HepG2 (cell line): ENCODE results near the gene U2AF1L4. TPM values are rescaled to one million over a fixed set of nuclear protein-coding genes. Genes with fewer than 3 reads are reported as not detected.

Source experiments
- ARHGAP35 ChIP-seq: sonication (generic); formaldehyde crosslinking; IDR thresholded peaks from 2 replicates; pipeline ENCODE4 v1.9.0; 2022; ENCODE audit warnings: mild to moderate bottlenecking, inconsistent platforms, moderate library complexity, missing genetic modification reagents, borderline replicate concordance
- ATF1 ChIP-seq: IDR thresholded peaks from 2 replicates; pipeline ENCODE4 v1.6.1; 2016; ENCODE audit warnings: mild to moderate bottlenecking, control low read depth
- ATRX ChIP-seq: sonication (generic); formaldehyde crosslinking; IDR thresholded peaks from 2 replicates; pipeline ENCODE4 v1.4.0; 2020; ENCODE audit warnings: missing genetic modification reagents, borderline replicate concordance
- BORCS8-MEF2B ChIP-seq: sonication (generic); formaldehyde crosslinking; IDR thresholded peaks from 2 replicates; pipeline ENCODE4 v1.8.0; 2022; ENCODE audit warnings: mild to moderate bottlenecking, missing genetic modification reagents
- CCDC6 ChIP-seq: sonication (generic); formaldehyde crosslinking; IDR thresholded peaks from 2 replicates; pipeline ENCODE4 v1.8.1; 2022; ENCODE audit warnings: mild to moderate bottlenecking, missing genetic modification reagents, moderate library complexity
- ELF4 ChIP-seq: sonication (generic); formaldehyde crosslinking; IDR thresholded peaks from 2 replicates; pipeline ENCODE4 v1.5.0; 2020; ENCODE audit warnings: missing genetic modification reagents, mild to moderate bottlenecking, moderate library complexity, borderline replicate concordance
- FOXK1 ChIP-seq: sonication (generic); formaldehyde crosslinking; IDR thresholded peaks from 2 replicates; pipeline ENCODE4 v1.4.0; 2020; ENCODE audit warnings: low read depth, missing genetic modification reagents, borderline replicate concordance
- HDAC1 ChIP-seq: sonication (generic); formaldehyde crosslinking; IDR thresholded peaks from 2 replicates; pipeline ENCODE4 v1.5.1; 2020; ENCODE audit warnings: mild to moderate bottlenecking, missing genetic modification reagents
- HHEX ChIP-seq: IDR thresholded peaks from 2 replicates; pipeline ENCODE4 v1.6.1; 2016; ENCODE audit warnings: control low read depth
- KDM5B ChIP-seq: sonication (generic); formaldehyde crosslinking; IDR thresholded peaks from 2 replicates; pipeline ENCODE4 v1.4.0; 2020; ENCODE audit warnings: missing genetic modification reagents, mild to moderate bottlenecking, borderline replicate concordance
- MTF2 ChIP-seq: sonication (generic); formaldehyde crosslinking; IDR thresholded peaks from 2 replicates; pipeline ENCODE4 v1.5.0; 2020; ENCODE audit warnings: missing genetic modification reagents, borderline replicate concordance
- MXI1 ChIP-seq: IDR thresholded peaks from 3 replicates; pipeline ENCODE4 v1.6.1; 2012; ENCODE audit warnings: low read depth, low read length, inconsistent platforms, borderline replicate concordance
- MYC ChIP-seq: sonication (generic); formaldehyde crosslinking; IDR thresholded peaks from 2 replicates; pipeline ENCODE4 v1.9.0; 2021; ENCODE audit warnings: missing genetic modification reagents, borderline replicate concordance
- NR2C2 ChIP-seq: sonication (generic); formaldehyde crosslinking; IDR thresholded peaks from 2 replicates; pipeline ENCODE4 v1.4.0; 2020; ENCODE audit warnings: missing genetic modification reagents, mild to moderate bottlenecking, moderate library complexity, borderline replicate concordance
- RFX5 ChIP-seq: IDR thresholded peaks from 2 replicates; pipeline ENCODE4 v1.6.1; 2011; ENCODE audit warnings: low read depth, low read length, improper control_type of control experiment
- SOX5 ChIP-seq: IDR thresholded peaks from 2 replicates; pipeline ENCODE4 v1.6.1; 2016; ENCODE audit warnings: borderline replicate concordance
- TARDBP ChIP-seq: sonication (generic); formaldehyde crosslinking; IDR thresholded peaks from 2 replicates; pipeline ENCODE4 v1.8.0; 2022; ENCODE audit warnings: mild to moderate bottlenecking, missing genetic modification reagents
- ZBTB7B ChIP-seq: sonication (generic); formaldehyde crosslinking; IDR thresholded peaks from 2 replicates; pipeline ENCODE4 v1.4.0; 2020; ENCODE audit warnings: missing genetic modification reagents
- ZMYM3 ChIP-seq: sonication (generic); formaldehyde crosslinking; IDR thresholded peaks from 2 replicates; pipeline ENCODE4 v1.5.1; 2020; ENCODE audit warnings: mild to moderate bottlenecking, missing genetic modification reagents
- ZNF234 ChIP-seq: sonication (generic); formaldehyde crosslinking; conservative IDR thresholded peaks from 2 replicates; pipeline ENCODE4 v1.5.1; 2020; ENCODE audit warnings: mild to moderate bottlenecking, missing genetic modification reagents
- ZNF616 ChIP-seq: sonication (generic); formaldehyde crosslinking; IDR thresholded peaks from 2 replicates; pipeline ENCODE4 v1.5.0; 2020; ENCODE audit warnings: low read depth, mild to moderate bottlenecking, missing genetic modification reagents
- ZSCAN21 ChIP-seq: sonication (generic); formaldehyde crosslinking; IDR thresholded peaks from 2 replicates; pipeline ENCODE4 v1.8.0; 2022; ENCODE audit warnings: mild to moderate bottlenecking, missing genetic modification reagents, moderate library complexity, borderline replicate concordance
- polyA plus RNA-seq, 8 experiments: library from polyadenylated mRNA; depleted of rRNA in 3 of 8; stranded (reverse) in 7 of 8; unstranded in 1 of 8; fragments of >200 nt; fragmentation: Illumina TruSeq in 4 of 8; extraction: Trizol in 4 of 8; gene quantifications; 2 replicates each; pipeline versions ENCODE4 v1.2.1 to v1.2.3, GENCODE V29; 2011 to 2016; ENCODE audit warnings: low read depth in 4 of 8, missing spikeins in 1 of 8, mixed read lengths in 1 of 8; ENCODE audit not compliant: insufficient read depth in 1 of 8
- total RNA-seq, 5 experiments: library from RNA; depleted of rRNA; stranded (reverse); fragments of >200 nt; fragmentation: Illumina TruSeq; extraction: Trizol; gene quantifications; 2 replicates each; pipeline ENCODE4 v1.2.3, GENCODE V29; 2016; ENCODE audit warnings: low read depth in 1 of 5
- TF ChIP-seq, protein P1 (sequence below): sonication (generic); formaldehyde crosslinking; IDR thresholded peaks from 2 replicates; pipeline ENCODE4 v1.5.1; 2020; ENCODE audit warnings: mild to moderate bottlenecking, moderate library complexity, missing genetic modification reagents
- TF ChIP-seq, protein P2 (sequence below): IDR thresholded peaks from 2 replicates; pipeline ENCODE4 v1.6.1; 2016; ENCODE audit warnings: missing compliant biosample characterization, missing genetic modification reagents, borderline replicate concordance
- TF ChIP-seq, protein P3 (sequence below): sonication (generic); formaldehyde crosslinking; IDR thresholded peaks from 2 replicates; pipeline ENCODE4 v1.8.1; 2023; ENCODE audit warnings: mild to moderate bottlenecking, moderate library complexity, missing genetic modification reagents
- TF ChIP-seq, protein P4 (sequence below): sonication (generic); formaldehyde crosslinking; IDR thresholded peaks from 2 replicates; pipeline ENCODE4 v1.4.0; 2020; ENCODE audit warnings: missing genetic modification reagents, low read depth, mild to moderate bottlenecking, borderline replicate concordance

U2AF1L4 gene
- total and polyA plus RNA-seq, 2 of the 13 experiments (the other 11 are each of a cell fraction or from before 2014, with no cell fraction given) = 7.9 to 15.4 TPM

DNA sequence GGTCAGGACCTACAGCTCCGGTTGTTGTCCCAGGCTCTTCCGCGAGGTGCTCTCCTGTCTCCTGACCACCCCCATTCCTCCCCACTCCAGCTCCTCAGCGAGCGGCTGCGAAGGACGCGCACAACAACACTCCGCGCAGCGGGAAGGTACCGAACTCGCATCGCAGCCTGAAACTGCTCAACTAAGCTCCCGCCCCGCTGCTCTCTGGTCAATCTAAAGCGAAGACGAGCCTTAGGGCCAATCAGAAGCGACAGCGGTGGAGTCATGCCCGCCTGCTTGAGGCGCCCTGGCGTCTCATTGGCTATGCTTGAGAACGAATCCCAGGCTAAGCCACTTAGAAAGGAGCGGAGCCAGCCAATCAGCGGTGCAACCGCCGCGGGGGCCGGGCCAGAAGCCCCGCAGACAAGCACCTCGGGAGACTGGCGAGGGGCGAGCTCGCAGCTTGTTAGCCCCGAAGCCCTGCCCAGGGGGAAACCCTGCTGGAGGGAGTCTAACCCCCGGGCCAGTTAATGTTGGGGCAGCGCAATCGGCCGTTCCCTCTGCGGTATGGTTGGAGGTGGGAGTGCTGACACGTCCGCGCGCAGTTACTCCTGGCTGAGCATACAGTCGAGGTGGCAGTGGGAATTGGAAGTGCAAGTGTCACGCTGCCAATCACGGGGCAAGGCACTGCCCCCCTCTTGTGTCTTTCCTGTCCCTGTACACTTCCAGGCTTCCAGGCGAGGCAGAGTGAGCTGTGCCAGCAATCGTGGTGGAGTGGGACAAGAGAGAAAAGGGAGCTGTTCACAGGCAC is 42.8 kb downstream of the U2AF1L4 start (continued):
- TF ChIP-seq, protein P1, sequence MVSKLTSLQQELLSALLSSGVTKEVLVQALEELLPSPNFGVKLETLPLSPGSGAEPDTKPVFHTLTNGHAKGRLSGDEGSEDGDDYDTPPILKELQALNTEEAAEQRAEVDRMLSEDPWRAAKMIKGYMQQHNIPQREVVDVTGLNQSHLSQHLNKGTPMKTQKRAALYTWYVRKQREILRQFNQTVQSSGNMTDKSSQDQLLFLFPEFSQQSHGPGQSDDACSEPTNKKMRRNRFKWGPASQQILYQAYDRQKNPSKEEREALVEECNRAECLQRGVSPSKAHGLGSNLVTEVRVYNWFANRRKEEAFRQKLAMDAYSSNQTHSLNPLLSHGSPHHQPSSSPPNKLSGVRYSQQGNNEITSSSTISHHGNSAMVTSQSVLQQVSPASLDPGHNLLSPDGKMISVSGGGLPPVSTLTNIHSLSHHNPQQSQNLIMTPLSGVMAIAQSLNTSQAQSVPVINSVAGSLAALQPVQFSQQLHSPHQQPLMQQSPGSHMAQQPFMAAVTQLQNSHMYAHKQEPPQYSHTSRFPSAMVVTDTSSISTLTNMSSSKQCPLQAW (CRISPR knock-in tag) = no peak
- no peak for TF ChIP-seq TARDBP (CRISPR knock-in tag)
- TF ChIP-seq ATF1 (CRISPR knock-in tag) = peak; percentile 80
- peak; percentile 42 for TF ChIP-seq HDAC1
- no peak for TF ChIP-seq HHEX (CRISPR knock-in tag)
- TF ChIP-seq KDM5B (CRISPR knock-in tag) = peak; percentile 76; the same call in 1 of the 2 replicates
- no peak for TF ChIP-seq ATRX
- TF ChIP-seq NR2C2 (CRISPR knock-in tag) = no peak
- peak; percentile 66 for TF ChIP-seq BORCS8-MEF2B
- peak; percentile 11; the same call in 1 of the 2 replicates for TF ChIP-seq RFX5
- peak; percentile 84; the same call in 1 of the 2 replicates for TF ChIP-seq MTF2 (CRISPR knock-in tag)
- TF ChIP-seq CCDC6 (CRISPR knock-in tag) = no peak
- no peak; the same call in 1 of the 2 replicates for TF ChIP-seq ARHGAP35 (CRISPR knock-in tag)
- no peak for TF ChIP-seq ZNF616 (CRISPR knock-in tag)
- no peak for TF ChIP-seq ZNF234
- 0 out of 2 replicates have a peak, but pooled peaks have one; percentile 26 for TF ChIP-seq ZBTB7B
- TF ChIP-seq MXI1 = 0 out of 3 replicates have a peak, but pooled peaks have one; percentile 11
- peak; percentile 33; the same call in 1 of the 2 replicates for TF ChIP-seq ZMYM3 (CRISPR knock-in tag)
- TF ChIP-seq MYC (CRISPR knock-in tag) = peak; percentile 23; the same call in 1 of the 2 replicates
- TF ChIP-seq, protein P2, sequence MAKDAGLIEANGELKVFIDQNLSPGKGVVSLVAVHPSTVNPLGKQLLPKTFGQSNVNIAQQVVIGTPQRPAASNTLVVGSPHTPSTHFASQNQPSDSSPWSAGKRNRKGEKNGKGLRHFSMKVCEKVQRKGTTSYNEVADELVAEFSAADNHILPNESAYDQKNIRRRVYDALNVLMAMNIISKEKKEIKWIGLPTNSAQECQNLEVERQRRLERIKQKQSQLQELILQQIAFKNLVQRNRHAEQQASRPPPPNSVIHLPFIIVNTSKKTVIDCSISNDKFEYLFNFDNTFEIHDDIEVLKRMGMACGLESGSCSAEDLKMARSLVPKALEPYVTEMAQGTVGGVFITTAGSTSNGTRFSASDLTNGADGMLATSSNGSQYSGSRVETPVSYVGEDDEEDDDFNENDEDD = peak; percentile 69; the same call in 1 of the 2 replicates
- no peak for TF ChIP-seq SOX5
- TF ChIP-seq FOXK1 (CRISPR knock-in tag) = 0 out of 2 replicates have a peak, but pooled peaks have one; percentile 14
- TF ChIP-seq ZSCAN21 (CRISPR knock-in tag) = no peak
- TF ChIP-seq, protein P3, sequence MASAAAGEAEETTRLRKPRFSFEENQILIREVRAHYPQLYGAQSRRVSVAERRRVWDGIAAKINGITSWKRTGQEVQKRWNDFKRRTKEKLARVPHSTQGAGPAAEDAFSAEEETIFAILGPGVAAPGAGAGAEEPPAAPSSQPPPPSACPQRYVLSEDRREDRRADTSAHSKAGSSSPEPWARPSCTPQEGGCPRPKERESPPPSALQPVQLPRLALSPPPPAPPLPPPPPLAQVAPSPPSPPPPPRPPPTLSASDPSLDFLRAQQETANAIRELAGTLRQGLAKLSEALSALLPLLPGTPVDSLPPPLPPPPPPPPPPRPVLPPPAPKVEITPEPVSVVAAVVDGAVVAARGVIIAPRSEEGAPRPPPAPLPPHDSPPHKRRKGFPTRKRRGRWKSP (CRISPR knock-in tag) = peak; percentile 86
- TF ChIP-seq ELF4 (CRISPR knock-in tag) = no peak
- TF ChIP-seq, protein P4, sequence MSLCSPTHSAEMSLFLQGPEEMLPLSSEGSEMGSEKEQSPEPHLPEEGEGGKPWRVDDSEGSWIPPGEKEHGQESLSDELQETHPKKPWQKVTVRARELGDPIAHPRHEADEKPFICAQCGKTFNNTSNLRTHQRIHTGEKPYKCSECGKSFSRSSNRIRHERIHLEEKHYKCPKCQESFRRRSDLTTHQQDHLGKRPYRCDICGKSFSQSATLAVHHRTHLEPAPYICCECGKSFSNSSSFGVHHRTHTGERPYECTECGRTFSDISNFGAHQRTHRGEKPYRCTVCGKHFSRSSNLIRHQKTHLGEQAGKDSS (CRISPR knock-in tag) = peak; percentile 29; the same call in 1 of the 2 replicates
